Measurements from ENCODE around the gene XPR1.

- TF ChIP-seq CTCF (IDR thresholded peaks at IDR 0.05) = no peak
- TF ChIP-seq POLR2A (IDR thresholded peaks at IDR 0.05) = no peak
Measured at GRCh38 chr1:180691322-180691913, 59.6 kb downstream of the XPR1 start.
